Activated CD8-positive, alpha-beta memory T cell treated with anti-CD3 and anti-CD28 coated beads for 36 hours (primary cell): ENCODE measurements around the gene SHCBP1. TPM values are rescaled to one million over a fixed set of nuclear protein-coding genes. Genes with fewer than 3 reads are reported as not detected.
"Not testable (repeated sequence)": the region's sequence is repeated elsewhere in the genome, so short reads cannot be mapped to it uniquely, and the experiment has no call there.

Experiments
- CTCF ChIA-PET: fragments of 350-600 bp; sonication (Branson Sonifier 250); formaldehyde crosslinking; loops from one replicate; lab custom pipeline; 2021; ENCODE audit warnings: antibody characterized with exemption; lab: Charles Lee
- POLR2A ChIA-PET: fragments of 350-600 bp; sonication (Branson Sonifier 250); formaldehyde crosslinking; loops from one replicate; lab custom pipeline; 2021; ENCODE audit warnings: antibody characterized with exemption; lab: Charles Lee
- total RNA-seq, 2 experiments: library from RNA; stranded (reverse); gene quantifications; one replicate each; pipeline ENCODE4 v1.2.3, GENCODE V29; 2021

SHCBP1 gene, protein sequence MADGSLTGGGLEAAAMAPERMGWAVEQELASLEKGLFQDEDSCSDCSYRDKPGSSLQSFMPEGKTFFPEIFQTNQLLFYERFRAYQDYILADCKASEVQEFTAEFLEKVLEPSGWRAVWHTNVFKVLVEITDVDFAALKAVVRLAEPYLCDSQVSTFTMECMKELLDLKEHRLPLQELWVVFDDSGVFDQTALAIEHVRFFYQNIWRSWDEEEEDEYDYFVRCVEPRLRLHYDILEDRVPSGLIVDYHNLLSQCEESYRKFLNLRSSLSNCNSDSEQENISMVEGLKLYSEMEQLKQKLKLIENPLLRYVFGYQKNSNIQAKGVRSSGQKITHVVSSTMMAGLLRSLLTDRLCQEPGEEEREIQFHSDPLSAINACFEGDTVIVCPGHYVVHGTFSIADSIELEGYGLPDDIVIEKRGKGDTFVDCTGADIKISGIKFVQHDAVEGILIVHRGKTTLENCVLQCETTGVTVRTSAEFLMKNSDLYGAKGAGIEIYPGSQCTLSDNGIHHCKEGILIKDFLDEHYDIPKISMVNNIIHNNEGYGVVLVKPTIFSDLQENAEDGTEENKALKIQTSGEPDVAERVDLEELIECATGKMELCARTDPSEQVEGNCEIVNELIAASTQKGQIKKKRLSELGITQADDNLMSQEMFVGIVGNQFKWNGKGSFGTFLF
- 10 to 100 TPM; 40.1 to 42.2 TPM for total RNA-seq

DNA sequence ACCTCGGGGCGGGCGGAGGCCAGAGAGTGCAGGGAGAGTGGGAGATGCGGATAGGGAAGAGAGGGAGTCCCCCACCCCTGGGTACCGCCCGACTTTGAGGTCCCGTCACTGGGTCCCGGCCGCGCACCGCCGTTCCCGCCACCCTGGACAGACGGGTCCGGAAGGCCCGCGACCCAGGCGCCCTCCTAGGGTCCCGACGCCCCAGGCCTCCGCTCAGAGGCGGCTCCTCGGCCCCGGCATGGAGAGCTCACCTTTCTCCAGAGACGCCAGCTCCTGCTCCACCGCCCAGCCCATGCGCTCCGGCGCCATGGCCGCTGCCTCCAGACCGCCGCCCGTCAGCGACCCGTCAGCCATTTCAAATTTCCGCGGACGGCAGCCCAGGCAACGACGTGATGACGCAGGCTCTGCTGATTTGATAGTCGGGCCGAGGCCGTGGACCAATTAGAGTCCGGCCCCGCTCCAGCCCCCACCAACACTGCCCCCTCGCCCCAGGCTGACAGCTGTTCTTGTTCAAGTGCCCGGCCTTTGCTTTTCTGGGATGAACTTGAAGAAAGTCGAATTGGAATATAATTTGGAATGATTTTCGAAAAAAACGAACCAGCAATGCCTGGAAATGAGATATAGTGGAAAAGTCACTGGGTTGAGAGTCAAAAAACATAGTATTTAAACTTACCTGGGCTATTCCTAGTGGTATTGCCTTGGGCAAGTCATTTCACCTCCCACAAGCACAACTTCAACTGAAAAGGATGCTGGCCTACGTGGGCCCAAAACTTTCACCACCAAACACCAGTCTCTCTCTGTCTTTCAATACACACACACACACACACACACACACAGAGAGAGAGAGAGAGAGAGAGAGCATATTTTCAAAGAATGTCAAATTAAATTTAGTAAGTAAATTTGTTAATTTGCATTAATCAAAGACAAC is at the start of gene SHCBP1:
SHCBP1 (minus strand) TSS at position 374 of the 928 bp plus-strand sequence; CDS start at position 354, 20 bp downstream.
- ChIA-PET POLR2A (interaction anchor here (0.5 to 0.7 kb wide), 3 partner anchors 208 to 1744 kb away, joined by 3 to 8 read pairs (median 6); no protein-coding TSS in a partner anchor), CTCF (interaction anchor here (0.7 to 1.3 kb wide), 2 partner anchors 15 to 192 kb away, joined by 3 to 4 read pairs; no protein-coding TSS in a partner anchor)

DNA sequence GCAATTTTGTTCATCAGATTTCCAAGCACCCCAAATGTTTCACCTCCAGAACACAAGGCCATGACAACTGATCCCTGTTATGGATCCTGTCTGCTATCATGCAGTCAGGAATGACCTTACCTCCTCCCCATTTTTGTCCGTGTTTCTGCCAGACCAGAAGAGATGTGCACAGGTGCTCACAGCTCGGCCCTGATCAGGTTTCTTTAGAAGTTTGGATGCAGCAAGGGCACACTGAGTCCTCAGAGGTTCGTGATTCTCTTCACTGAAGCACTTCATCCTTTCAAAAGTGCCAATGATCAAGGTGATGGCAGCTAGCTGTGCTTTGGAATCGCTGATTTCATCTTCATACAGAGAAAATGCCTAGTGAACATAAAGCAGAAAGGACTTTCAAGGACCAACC is 40.9 kb upstream of the SHCBP1 start:
- ChIA-PET CTCF (interaction anchor here (2.6 kb wide), 1 partner anchor 11 kb away, joined by 9 read pairs; no protein-coding TSS in a partner anchor), POLR2A (no interaction called here)

DNA sequence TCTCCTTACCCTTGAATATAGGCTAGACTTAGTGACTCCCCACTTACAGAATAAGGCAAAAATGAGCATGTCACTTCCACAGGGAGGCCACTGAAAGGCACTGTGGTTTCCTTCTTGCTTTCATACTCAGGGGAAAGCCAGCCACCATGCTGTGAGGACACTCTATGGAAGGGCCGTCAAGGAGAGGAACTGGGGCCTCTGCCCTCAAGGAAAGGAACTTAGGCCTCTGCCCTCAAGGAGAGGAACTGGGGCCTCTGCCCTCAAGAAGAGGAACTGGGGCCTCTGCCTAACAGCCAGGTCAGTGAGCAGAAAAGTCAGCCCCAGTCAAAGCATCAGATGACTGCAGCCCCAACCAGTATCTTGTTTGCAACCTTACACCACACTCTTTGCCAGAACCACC is 37.7 kb upstream of the SHCBP1 start:
- ChIA-PET POLR2A (no interaction called here), CTCF (interaction anchor here (1.4 kb wide), 1 partner anchor 14 kb away, joined by 3 read pairs; no protein-coding TSS in a partner anchor)

DNA sequence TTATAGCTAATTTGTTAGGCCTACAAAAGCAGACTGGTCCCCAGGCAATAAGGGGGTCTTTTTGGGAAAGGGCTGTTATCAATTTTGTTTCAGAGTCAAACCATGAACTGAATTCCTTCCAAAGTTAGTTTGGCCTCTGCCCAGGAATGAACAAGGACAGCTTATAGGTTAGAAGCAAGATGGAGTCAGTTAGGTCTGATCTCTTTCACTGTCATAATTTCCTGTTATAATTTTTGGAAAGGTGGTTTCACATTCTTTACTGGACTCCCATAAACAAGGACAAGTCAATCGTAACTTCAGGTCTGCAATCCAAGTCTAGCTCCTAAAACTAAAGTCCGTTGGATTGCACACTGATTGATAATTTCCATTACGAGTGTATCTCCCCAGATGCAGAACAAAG is 30.1 kb upstream of the SHCBP1 start:
- CTCF ChIA-PET, result interaction anchor here (0.6 kb wide), 1 partner anchor 371 kb away, joined by 3 read pairs; no protein-coding TSS in a partner anchor

DNA sequence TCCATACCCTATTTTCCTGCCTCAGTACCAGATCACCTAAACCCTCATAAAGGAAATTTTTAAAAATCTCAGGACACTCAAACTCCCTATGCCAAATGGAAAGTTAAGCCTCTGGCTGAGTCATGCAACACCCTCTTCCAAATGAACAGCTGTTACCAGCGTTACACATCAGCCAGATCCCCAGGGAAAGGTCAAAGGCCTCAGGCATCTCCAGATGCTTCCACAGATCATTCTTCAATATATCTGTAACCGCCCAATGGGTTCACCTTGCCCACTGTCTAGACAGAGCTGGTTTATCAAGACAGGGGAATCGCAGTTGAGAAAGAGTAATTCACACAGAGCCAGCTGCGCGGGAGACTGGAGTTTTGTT is 29.1 kb upstream of the SHCBP1 start:
- POLR2A ChIA-PET, result no interaction called here
- CTCF ChIA-PET, result no interaction called here

More for the DNA sequence above, 30.1 kb upstream of the SHCBP1 start:
- POLR2A ChIA-PET, result no interaction called here

DNA sequence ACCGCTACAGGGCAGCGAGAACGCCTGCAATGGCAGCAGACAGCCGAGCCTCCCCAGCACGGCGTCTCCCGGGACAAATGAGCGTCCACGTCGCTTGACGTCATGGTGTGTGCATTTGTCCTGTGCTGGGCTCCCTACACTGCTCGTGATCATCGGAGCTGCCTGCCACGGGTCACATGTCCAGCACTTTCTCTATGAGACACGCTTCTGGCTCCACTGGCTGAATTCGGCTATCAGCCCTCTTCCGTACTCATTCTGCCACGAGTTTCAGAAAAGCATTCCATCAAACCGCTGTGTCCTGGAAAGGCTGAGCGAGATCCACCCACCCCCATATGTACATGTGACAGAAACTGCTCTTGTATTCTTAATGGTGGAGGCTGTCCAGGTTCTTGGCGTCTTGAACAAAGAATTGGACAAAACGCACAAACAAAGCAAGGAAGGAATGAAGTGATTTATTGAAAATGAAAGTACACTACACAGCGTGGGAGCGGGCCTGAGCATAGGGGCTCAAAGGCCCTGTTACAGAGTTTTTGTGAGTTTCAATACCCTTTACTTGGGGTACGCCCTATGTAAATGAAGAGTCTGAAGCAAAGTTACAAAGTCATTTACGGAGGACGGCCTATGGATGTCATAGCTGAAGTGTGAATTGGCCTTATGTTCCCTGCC is 28.5 kb upstream of the SHCBP1 start:
- POLR2A ChIA-PET, result no interaction called here
- CTCF ChIA-PET, result no interaction called here

DNA sequence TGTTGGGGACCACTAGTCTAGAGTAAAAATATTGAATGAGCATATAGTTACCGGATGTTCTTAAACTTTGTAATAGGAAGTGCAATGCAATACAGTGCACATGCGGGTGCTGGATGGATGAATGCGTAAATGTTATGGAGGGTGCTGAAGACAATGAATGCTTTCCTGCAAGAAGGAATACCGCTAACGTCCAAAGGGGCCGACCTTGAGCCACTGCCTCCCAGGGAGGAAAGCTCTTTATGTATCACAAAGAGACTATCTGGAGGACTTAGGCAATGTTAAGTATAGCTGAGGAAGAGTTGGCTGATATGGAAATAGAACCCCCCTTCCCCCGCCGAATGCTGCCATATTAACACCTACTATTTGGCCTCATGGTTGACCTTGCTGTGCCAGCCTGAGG is 27.5 kb upstream of the SHCBP1 start:
- POLR2A ChIA-PET, result no interaction called here

DNA sequence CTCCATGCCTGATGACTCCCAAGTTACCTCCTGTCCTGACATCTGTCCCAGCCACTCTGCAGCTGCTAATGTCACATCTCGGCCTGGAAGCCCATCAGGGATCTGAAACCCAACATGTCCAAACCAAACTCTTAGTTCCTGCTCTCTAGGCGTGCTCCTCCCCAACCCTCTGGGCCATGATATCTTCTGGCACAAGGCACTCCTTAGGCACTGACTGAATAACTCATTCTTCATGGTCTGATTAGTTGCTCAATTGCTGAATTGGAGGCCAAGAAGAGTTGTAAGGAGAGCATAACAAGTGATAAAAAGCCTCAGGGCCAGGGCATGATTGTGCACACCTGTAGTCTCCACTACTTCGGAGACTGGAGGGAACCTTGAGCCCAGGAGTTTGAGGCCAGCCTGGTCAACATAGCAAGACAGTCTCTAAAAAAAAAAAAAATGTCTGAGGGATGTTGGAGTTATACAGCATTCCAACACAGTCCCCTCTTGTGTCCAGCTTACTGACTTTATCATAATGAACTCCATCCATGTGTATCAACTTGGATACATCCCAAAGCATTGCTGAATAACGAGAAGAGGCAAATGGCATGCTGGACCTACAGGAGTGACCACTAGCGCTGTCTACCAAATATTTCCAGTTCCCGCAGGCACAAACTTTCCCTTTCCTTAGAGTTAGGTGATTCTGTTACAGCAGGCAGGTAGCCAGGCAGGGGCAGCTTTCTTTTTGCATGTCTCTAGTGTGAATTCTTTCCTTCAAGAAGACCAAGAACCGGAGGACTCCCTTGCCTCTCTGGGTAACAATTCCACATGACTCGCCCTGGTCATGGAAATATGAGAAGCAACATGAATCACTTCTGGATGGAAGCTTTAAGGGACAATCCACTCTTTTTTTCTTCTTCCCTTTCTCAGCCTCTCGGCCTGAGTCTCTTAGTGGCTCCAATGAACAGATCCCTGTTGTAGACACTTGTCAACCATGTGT is 18.1 kb upstream of the SHCBP1 start:
- CTCF ChIA-PET, result no interaction called here
- POLR2A ChIA-PET, result no interaction called here

More for the DNA sequence above, 27.5 kb upstream of the SHCBP1 start:
- CTCF ChIA-PET, result no interaction called here

DNA sequence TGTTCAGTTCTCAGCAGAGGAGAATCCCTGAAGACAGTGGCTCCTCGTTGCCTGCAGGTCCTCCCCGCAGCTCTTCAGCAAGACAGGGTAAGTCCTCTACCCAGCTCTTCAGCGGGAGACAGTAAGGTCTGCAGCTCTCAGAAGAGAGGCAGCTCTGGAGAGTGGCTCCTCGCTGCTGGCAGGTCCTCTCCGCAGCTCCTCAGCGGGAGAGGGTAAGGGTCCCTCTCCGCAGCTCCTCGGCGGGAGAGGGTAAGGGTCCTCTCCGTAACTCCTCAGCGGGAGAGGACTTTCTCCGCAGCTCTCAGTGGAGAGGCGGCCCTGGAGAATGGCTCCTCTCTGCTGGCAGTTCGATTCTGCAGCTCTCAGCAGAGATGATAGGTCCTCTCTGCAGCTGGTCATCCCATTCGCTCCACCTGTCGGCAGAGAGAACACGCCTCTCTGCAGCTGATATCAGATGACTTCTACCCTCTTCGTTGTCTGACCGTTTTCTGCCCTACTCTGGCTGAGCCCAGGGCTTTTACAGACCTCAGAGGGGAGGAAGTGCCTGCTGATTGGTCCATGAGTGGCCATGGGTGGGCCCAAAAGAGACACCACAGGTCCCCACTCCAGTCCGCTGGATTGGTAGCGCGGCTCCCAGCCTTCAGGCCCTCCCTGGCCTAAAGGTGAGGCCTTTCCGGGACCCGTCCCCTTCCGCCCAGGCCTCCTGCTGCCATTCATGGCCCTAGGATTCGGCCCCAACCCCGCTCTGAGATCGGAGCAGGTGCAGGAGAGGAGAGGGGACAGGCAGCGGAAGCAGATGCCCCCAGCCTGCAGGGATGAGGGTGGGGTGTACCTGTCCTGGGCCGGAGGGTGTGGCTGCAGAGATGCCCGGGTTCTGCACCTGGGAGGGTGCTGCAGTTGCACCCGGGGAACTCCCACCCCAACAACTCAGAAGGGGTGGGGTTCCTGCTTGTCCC is 11.9 kb upstream of the SHCBP1 start:
- ChIA-PET CTCF (no interaction called here), POLR2A (no interaction called here)

DNA sequence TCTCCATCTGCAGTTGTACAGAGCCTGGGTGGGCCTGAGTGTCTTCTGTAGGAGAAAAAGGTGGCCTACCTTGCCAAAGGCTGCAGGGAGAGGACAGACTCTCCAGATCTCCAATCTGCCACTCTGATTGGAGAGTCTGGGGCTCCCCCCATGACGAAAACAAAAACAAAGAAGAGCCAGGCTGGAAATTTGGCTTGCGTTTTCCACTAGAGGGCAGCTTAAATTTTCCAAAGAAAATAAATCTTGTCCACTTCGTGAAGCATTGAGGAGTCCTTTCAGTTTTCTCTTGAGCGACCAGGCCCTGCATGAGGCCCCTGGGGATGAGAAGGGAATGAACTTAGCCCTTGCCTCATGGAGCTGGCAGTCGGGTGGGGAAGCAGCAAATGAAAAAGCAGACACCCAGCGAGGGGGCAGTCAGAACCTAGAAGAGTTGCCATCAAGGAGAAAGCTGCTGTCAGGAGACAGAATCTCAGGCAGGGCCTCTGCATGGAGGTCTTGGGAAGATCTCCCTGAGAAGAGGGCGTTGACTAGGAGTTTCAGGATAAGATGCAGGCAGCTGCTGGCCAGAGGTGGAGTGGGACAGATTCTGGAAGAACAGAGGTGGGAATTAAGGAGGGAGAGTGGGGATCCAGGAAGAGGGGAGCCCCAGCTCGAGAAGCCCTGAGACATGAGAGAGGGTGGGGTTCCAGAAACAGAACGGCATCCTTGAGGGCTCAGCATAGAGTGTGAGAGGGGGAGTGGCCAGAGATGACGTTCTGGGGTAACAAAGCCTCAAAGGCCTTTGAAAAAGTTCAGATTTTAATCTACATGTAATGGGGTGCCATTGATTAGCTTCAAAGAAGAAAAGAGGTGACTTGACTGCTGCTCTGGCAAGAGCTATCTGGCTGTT is 8.4 kb upstream of the SHCBP1 start:
- ChIA-PET CTCF (no interaction called here), POLR2A (no interaction called here)

DNA sequence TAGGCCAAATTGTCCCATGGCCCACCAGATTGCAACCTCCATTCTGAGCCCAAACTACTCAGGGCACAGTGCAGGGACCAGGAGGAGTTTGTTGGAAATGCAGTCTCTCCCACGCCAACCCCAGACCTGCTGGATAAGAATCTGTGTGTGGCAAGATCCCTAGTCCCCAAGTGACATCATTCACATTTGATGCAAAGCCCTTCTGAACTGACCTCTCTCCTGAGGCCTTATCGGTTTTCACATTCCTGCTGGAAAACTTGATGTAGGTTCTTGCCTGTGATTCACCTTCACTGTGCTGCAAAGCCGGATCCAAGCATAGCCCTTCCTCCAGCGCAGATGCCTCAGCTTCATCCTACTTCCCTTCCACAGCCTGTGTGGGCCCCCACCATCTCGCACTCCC is 6.6 kb upstream of the SHCBP1 start:
- CTCF ChIA-PET, result no interaction called here
- POLR2A ChIA-PET, result no interaction called here

DNA sequence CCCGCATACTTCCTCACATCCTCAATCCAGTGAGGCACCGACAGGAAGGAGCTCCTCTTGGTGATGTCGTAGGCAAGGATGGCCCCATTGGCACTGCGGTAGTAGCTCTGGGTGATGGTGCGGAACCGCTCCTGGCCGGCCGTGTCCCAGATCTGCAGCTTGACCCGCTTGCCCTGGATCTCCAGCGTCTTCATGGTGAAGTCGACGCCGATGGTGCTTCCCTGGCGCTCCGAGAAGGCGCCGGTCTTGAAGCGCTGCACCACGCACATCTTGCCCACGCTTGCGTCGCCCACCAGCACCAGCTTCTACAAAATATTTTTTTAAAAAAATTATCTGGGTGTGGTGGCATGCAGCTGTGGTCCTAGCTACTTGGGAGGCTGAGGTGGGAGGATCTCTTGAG is 5.5 kb upstream of the SHCBP1 start:
- CTCF ChIA-PET, POLR2A ChIA-PET: not testable (repeated sequence)

DNA sequence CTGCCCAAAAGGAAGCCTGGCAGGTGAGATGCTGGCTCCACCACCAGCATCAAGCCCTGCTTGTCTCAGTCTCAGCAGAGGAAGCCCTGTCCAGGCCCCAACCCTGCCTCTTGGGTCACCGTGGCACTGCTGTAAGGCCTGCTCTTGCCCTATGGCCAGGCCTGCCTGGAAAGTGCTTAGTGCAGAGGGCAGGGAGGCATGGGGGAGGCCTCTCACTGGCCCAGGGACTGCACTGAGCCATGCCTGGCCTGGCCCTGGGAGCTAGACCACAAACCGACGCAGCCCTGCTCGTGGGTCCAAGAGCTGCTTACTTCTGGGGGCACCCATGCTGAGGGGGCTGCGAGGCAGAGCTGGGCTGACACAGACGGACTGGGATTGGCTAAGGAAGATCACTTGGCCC is 3.7 kb upstream of the SHCBP1 start:
- CTCF ChIA-PET, POLR2A ChIA-PET: not testable (repeated sequence)

DNA sequence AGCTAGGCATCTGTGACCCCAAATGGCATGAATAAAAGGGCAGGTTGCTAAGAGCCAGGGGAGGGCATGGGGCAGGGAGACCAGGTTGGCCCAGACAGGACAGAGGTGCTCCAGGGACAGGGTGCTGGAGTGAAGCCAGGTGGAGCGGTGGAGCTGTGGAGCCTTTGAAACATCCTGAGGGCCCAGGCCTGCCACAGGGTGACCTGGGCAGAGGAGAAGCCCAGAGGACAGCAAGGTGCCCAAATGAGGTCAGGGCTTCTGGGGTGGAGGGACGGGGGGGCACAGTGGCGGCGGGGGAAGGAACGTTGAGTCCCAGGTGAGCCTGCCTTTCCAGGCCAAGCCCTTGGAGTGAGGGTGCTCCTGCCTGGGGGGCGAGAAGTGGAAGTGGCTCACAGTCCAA is 2.5 kb upstream of the SHCBP1 start:
- POLR2A ChIA-PET, result not testable (repeated sequence)

DNA sequence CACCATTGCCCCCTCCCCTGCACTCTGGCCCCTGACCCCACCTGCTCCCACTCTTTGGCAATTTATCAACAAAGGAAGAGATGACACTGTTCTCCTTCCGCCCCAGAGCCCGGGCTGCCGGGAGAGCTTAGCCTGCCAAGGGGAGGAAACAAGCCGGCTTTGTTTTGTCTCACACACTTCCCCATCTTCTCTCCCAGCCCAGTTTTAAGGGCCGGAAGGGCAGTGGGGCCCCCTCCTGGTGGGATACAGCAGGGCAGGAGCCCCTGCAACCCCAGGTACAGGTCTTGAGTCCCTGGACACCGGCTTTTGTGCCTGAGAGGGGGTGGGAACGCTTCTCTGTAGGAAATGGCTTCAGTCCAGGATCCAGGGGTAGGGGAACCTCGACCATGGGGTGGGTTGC is 2.1 kb upstream of the SHCBP1 start:
- POLR2A ChIA-PET, CTCF ChIA-PET: not testable (repeated sequence)

More for the DNA sequence above, 2.5 kb upstream of the SHCBP1 start:
- CTCF ChIA-PET, result not testable (repeated sequence)
